ENCODE results near the gene ASB18. TPM values are rescaled to one million over a fixed set of nuclear protein-coding genes. Genes with fewer than 3 reads are reported as not detected.

ASB18 gene
- total RNA-seq, 1 experiment from 2014 or later, result not detected

DNA sequence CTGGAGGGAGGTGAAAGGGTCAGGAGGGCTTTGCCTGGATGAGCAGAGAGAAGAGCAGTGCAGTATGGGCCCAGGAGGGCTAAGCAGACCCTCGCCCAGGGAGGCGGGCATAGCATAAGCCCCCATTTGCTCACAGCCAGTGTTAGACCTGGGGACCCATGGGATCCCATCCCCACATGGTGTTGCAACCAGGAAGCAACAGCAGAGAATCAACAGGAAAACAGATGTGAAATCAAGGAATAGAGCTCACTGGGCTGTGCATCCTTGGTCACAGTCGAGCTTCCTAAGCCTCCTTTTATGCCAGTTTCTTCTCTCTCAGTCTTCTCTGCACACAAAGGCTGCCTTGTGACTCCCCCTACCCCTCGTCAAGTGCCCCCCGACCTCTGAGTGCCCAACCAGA lies 19.9 kb downstream of the ASB18 start:
- intact Hi-C loops (cut with micrococcal nuclease; ENCODE audit: unreplicated experiment), result no loop called here
- in situ Hi-C loops (cut with HindIII; ENCODE audit: low pct_unique_long_range_greater_than_20kb, low sequenced_read_pairs), result no loop called here
- no TSS peak for BruUV-seq (replicated peaks)
- Histone ChIP-seq H3K9me3 (ENCODE audit: control insufficient read depth, insufficient read depth, low read depth, low read length) (no peaks in the 10 kb centered on the region), H3K27me3 (ENCODE audit: control insufficient read depth, insufficient read depth, low read length) (no peaks in the 10 kb centered on the region), H3K4me1 (ENCODE audit: control insufficient read depth, insufficient read depth, low read length) (no peaks in the 10 kb centered on the region), H3K27ac (ENCODE audit: low read length) (no peak overlapping the region), H3K4me3 (ENCODE audit: low read depth in 2 of 2, low read length in 2 of 2) (no peak overlapping the region), H3K36me3 (ENCODE audit: control insufficient read depth, insufficient read depth, low read length) (no peaks in the 10 kb centered on the region)
- TF ChIP-seq SIN3A (IDR thresholded peaks at IDR 0.05; ENCODE audit: borderline replicate concordance, insufficient read depth, low read depth, low read length) (no peak), POLR2AphosphoS5 (IDR thresholded peaks at IDR 0.05; ENCODE audit: low read depth, low read length) (no peak), CTCF (IDR thresholded peaks at IDR 0.05) (no peak), TCF7L2 (IDR thresholded peaks at IDR 0.05; ENCODE audit: low read depth, low read length) (no peak), REST (IDR thresholded peaks at IDR 0.05; ENCODE audit: insufficient read depth in 1 of 2, low read depth in 2 of 2, low read length in 1 of 2) (no peak)
- DNase-seq (ENCODE audit: low read depth, low spot score), result no peak
- ChIA-PET POLR2A (no interaction called here), CTCF (no interaction called here)
- ATAC-seq, result no peak

DNA sequence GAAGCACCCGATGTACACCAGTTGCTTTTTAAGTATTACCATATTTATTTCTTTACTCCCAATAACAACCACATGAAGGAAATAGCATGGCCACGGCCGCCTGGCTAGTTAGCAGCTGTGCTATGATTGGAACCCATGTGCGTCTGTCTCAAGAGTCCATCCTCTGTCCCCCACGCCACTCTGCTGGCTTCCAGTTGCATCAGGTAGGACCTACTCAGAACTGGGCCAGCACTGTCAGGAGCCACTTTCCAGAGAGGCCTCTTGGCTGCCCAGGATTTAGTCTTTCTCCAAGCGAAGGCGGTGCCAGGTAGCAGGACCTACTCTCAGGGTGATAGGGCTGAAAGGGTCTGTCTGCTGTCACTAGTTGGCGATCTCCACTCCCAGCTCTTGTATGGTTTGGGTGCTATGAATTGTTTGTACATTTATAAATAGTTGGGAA lies 22.1 kb downstream of the ASB18 start:
- in situ Hi-C loops (cut with HindIII; ENCODE audit: low pct_unique_long_range_greater_than_20kb, low sequenced_read_pairs) (no loop called here), intact Hi-C loops (cut with micrococcal nuclease; ENCODE audit: unreplicated experiment) (no loop called here)
- Histone ChIP-seq H3K4me3 (ENCODE audit: low read depth in 2 of 2, low read length in 2 of 2) (no peak overlapping the region), H3K9me3 (ENCODE audit: control insufficient read depth, insufficient read depth, low read depth, low read length) (no peaks in the 10 kb centered on the region), H3K36me3 (ENCODE audit: control insufficient read depth, insufficient read depth, low read length) (no peaks in the 10 kb centered on the region), H3K4me1 (ENCODE audit: control insufficient read depth, insufficient read depth, low read length) (no peaks in the 10 kb centered on the region), H3K27me3 (ENCODE audit: control insufficient read depth, insufficient read depth, low read length) (no peaks in the 10 kb centered on the region), H3K27ac (ENCODE audit: low read length) (no peak overlapping the region)
- ChIA-PET CTCF (interaction anchor here (0.6 kb wide), 1 partner anchor 31 kb away, joined by 3 read pairs; no protein-coding TSS in a partner anchor), POLR2A (no interaction called here)
- ATAC-seq, result no peak
- DNase-seq (ENCODE audit: low read depth, low spot score), result no peak
- no TSS peak for BruUV-seq (replicated peaks)
- TF ChIP-seq CTCF (IDR thresholded peaks at IDR 0.05) (no peak), POLR2AphosphoS5 (IDR thresholded peaks at IDR 0.05; ENCODE audit: low read depth, low read length) (no peak), SIN3A (IDR thresholded peaks at IDR 0.05; ENCODE audit: borderline replicate concordance, insufficient read depth, low read depth, low read length) (no peak), TCF7L2 (IDR thresholded peaks at IDR 0.05; ENCODE audit: low read depth, low read length) (no peak), REST (IDR thresholded peaks at IDR 0.05; ENCODE audit: insufficient read depth in 1 of 2, low read depth in 2 of 2, low read length in 1 of 2) (no peak)

Data from Panc1 (cell line).